Measurements from ENCODE around the gene PITPNM2. TPM values are rescaled to one million over a fixed set of nuclear protein-coding genes. Genes with fewer than 3 reads are reported as not detected.

PITPNM2 gene
- polyA plus RNA-seq, 3 donors, result 2.9 to 9.2 (median 7.9) TPM

- 76 to 98% (median 85%) methylated on average over 3 of the region's 3 CpGs for WGBS, 3 donors
- no peak overlapping the region for H3K27ac ChIP-seq (ENCODE audit: low read depth, low read length)
Observed at GRCh38 chr12:123149088-123149487, 1.8 kb downstream of the PITPNM2 start.

DNA sequence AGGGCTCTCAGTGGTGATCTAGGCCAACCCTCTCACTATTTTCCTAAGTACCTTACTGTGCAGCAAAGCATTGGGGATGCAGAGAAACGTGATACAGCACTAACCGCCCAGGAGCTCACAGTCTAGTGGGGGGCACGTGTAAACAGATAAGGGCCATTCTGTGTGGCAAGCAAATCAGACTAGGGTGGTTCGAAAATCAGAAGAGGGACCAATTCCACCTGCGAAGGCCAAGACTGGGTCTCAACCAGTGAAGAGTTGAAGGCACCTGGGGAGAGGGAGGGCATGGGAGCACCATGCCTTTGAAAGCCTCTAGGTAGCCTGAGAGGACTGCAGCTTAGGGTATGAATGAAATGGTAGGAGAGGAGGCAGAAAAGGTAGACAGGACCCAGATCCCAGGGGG lies 2.2 kb downstream of the PITPNM2 start:
- no peak overlapping the region for H3K27ac ChIP-seq (ENCODE audit: low read depth, low read length)
- WGBS, 3 donors, result 77 to 95% (median 79%) methylated on average over 5 of the region's 5 CpGs

DNA sequence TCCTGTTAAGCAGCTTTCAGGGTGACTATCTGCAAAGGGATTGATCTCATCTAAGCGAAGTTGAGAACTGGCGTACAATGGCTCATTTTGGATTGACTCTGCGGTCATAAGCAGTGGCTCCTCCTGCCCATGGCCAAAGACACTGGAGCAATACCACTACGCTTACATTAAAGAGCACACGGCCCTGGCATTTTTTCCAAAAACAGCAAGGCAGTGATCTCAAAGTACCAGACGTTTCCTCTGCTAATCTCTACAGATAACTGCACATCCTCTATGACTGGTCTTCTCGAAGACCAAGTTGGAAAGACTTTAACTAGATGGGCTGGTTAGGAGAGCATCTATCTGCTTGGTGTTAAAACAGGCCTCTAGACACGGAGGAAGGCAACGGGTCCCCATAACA lies 2.7 kb downstream of the PITPNM2 start:
- 74 to 89% (median 78%) methylated on average over 9 of the region's 9 CpGs for WGBS, 3 donors
- no peak overlapping the region for H3K27ac ChIP-seq (ENCODE audit: low read depth, low read length)

- 66 to 90% (median 85%) methylated on average over 2 of the region's 2 CpGs for WGBS, 3 donors
- H3K27ac ChIP-seq (ENCODE audit: low read depth, low read length), result no peak overlapping the region
Observed at GRCh38 chr12:123145211-123145610, 5.7 kb downstream of the PITPNM2 start.

GRCh38 chr12:123143736-123144461 lies 7.0 kb downstream of the PITPNM2 start:
- H3K27ac ChIP-seq (ENCODE audit: low read depth, low read length), result no peak overlapping the region
- 88 to 96% (median 93%) methylated on average over 4 of the region's 4 CpGs for WGBS, 3 donors

GRCh38 chr12:123142921-123143735 lies 7.8 kb downstream of the PITPNM2 start:
- WGBS, 3 donors, result 60 to 83% (median 60%) methylated on average over 11 of the region's 11 CpGs
- H3K27ac ChIP-seq (ENCODE audit: low read depth, low read length), result no peak overlapping the region

GRCh38 chr12:123142518-123142840 lies 8.4 kb downstream of the PITPNM2 start:
- no peak overlapping the region for H3K27ac ChIP-seq (ENCODE audit: low read depth, low read length)
- 45 to 77% (median 53%) methylated on average over 5 of the region's 5 CpGs for WGBS, 3 donors

DNA sequence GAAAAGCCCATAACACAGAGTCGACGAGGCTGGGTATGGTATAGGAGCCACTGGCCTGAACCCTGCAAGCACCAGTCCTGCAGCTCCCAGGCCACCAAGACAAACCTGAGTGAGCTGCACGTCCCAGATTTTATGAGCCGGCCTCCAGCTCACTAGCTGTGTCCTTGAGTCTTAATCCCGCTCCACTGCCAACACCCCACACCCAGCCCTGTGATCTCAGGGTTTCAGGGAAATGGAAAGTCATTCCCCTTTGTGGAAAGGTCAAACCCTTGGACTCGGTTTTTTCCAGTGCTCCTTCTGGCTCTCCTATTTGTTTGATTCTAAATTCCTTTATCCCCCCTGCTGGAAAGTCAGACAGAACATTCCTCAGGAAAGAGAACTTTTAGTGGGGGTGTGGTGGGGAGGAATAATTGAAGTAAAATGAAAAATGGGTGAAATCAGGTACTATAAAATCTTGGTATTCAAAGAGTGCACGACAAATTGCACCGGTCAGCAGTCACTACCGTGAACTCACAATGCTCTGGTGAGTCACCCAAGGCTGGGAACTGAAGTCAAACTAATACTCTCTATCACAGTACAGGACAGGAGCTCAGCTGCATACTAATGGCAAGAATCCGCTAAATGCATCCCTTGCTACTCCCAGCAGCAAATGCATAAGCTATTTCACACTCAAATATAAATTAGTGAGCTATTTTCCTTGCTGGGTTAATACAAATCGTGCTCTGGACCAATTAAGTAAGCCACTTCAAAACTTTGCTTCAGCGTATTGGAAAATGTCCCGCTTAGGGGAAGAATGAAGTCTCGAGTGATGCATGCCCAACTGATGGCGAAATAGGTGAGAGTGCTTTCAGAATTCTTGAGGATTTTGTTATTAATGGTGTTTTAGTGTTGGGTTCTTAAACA lies 9.0 kb downstream of the PITPNM2 start:
- H3K27ac ChIP-seq (ENCODE audit: low read depth, low read length), result no peak overlapping the region
- 39 to 56% (median 48%) methylated on average over 15 of the region's 15 CpGs for WGBS, 3 donors

DNA sequence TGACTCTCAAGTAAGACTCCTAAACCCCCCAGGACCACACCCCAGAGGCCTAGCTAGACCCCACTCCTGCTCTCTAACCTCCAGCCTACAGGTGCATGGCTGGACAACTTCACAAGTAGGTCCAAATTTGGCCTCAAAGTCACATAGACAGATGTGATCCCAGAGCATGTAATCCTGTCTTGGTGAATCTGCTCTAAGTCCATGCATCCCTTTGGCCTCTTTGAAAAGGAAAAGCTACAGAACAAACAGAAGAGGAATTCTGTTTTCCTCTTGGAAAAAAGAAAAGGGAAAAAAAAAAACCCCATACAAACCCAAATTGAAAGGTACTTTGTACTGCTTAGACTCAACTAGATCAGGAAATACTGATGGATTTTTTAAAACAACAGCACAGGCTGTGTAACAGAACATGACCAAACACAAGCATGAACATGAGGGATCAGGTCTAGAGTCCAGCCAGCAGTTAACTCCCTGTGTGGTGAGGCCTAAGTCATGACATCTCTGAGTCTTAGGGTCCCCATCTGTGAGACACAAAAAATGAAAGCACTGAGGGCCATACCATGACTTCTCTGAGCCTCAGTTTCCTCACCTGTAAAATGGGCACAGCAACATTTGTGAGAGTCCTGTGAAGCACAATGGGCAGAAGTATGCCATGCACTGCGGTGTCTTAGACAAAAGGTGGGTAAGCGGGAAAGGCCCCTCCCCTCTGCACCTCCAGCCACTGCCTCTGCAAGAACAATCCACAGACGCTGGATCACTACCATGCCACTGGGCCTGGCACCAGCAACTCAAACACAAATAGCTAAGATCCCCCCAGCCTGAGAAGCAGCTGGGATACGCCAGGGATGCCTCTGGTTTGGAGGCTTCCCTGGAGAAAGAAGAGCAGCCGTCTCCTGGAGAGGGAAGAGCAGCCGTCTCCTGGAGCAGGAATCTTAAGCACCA lies 9.9 kb downstream of the PITPNM2 start:
- H3K27ac ChIP-seq (ENCODE audit: low read depth, low read length), result no peak overlapping the region
- WGBS, 3 donors, result 78 to 91% (median 87%) methylated on average over 6 of the region's 6 CpGs

- 66 to 75% (median 74%) methylated on average over 6 of the region's 6 CpGs for WGBS, 3 donors
- no peak overlapping the region for H3K27ac ChIP-seq (ENCODE audit: low read depth, low read length)
Observed at GRCh38 chr12:123139926-123140675, 10.8 kb downstream of the PITPNM2 start.

- WGBS, 3 donors, result 71 to 98% (median 74%) methylated on average over 8 of the region's 8 CpGs
Observed at GRCh38 chr12:123135688-123136087, 15.2 kb downstream of the PITPNM2 start.

GRCh38 chr12:123134826-123135225 lies 16.1 kb downstream of the PITPNM2 start:
- WGBS, 3 donors, result 88 to 90% (median 88%) methylated on average over 6 of the region's 6 CpGs
- no peak overlapping the region for H3K27ac ChIP-seq (ENCODE audit: low read depth, low read length)

More at GRCh38 chr12:123135688-123136087, 15.2 kb downstream of the PITPNM2 start:
- H3K27ac ChIP-seq (ENCODE audit: low read depth, low read length), result no peak overlapping the region

- no peak overlapping the region for H3K27ac ChIP-seq (ENCODE audit: low read depth, low read length)
- 95 to 99% (median 97%) methylated on average over 9 of the region's 9 CpGs for WGBS, 3 donors
Observed at GRCh38 chr12:123134271-123134671, 16.6 kb downstream of the PITPNM2 start.

GRCh38 chr12:123133701-123134100 lies 17.2 kb downstream of the PITPNM2 start:
- no peak overlapping the region for H3K27ac ChIP-seq (ENCODE audit: low read depth, low read length)
- 87 to 91% (median 87%) methylated on average over 9 of the region's 9 CpGs for WGBS, 3 donors

- no peak overlapping the region for H3K27ac ChIP-seq (ENCODE audit: low read depth, low read length)
- 78 to 82% (median 81%) methylated on average over 3 of the region's 3 CpGs for WGBS, 3 donors
Observed at GRCh38 chr12:123132951-123133619, 17.8 kb downstream of the PITPNM2 start.

DNA sequence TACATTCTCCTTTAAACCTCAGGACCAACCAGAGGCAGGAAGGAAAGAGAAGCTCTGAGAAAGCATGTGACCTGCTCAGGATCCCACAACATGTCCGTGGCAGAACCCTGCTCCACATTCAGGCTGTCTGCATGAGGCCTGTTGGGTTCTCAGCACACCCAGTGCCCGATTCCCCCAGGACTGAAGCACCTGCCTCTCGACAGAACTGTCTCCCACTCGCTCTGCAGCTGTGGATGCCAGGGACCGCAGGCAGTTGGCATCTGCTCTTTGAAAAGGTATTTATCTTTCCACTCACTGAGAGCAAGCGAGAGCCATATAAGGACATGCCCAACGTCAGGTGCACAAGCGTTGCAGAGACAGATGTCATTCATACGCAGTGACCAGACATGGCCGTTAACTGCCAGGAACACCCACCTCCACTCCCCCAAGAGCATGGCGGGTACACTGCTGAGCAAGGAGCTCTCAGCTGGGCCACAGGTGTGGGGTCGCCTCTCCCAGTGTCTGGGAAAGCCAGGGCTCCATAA lies 18.9 kb downstream of the PITPNM2 start:
- H3K27ac ChIP-seq (ENCODE audit: low read depth, low read length), result no peak overlapping the region
- 59 to 70% (median 70%) methylated on average over 12 of the region's 12 CpGs for WGBS, 3 donors

All from adipose tissue (tissue), 3 donors.